DMS53 treated with DMSO at 0.1 percent for 48 hours (cell line): Measurements from ENCODE around the gene TTC28.
"Not testable (repeated sequence)": the region's sequence is repeated elsewhere in the genome, so short reads cannot be mapped to it uniquely, and the experiment has no call there.

Source experiments
- DNase-seq: peaks from one replicate; lab custom pipeline; 2025; ENCODE audit not compliant: unreplicated experiment; lab: John Stamatoyannopoulos, UW

TTC28 gene

GRCh38 chr22:28366856-28367255 is 312.8 kb downstream of the TTC28 start:
- DNase-seq, result peak; percentile 0

- no peak for DNase-seq
These were observed 314.3 kb downstream of the TTC28 start for GRCh38 chr22:28365371-28365770.

DNA sequence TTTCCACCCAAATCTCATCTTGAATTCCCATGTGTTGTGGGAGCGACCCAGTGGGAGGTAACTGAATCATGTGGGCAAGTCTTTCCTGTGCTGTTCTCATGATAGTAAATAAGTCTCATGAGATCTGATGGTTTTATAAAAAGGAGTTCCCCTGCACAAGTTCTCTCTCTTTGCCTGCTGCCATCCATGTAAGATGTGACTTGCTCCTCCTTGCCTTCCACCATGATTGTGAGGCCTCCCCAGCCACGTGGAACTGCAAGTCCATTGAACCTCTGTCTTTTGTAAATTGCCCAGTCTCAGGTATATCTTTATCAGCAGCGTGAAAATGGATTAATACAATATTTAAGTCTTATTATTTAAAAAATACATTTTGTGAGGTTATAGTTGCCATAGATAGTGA is 315.5 kb downstream of the TTC28 start:
- not testable (repeated sequence) for DNase-seq

GRCh38 chr22:28360939-28361338 is 318.7 kb downstream of the TTC28 start:
- no peak for DNase-seq

- no peak for DNase-seq
These were observed 321.3 kb downstream of the TTC28 start for GRCh38 chr22:28358312-28358711.

GRCh38 chr22:28357193-28357592 is 322.4 kb downstream of the TTC28 start:
- DNase-seq, result no peak

DNA sequence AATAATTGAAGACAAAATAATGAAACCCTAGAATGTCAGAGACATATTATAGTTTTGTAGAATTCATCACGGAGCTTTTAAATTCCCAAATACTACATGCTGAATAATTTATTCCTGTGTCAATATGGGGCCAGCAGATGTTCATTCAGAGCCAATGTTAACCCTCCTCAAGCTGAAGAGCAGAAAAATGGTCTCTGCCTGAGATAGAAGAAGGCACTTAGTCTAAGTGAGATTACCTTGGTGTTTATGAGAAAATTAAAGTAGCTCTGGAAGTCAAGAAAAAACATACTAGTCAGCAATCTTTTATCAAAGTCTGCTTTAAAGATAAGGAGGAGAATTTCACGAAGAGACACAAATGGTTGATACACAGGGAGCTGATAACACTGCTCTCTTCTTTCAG is 328.2 kb downstream of the TTC28 start:
- no peak for DNase-seq

GRCh38 chr22:28348613-28349609 is 330.7 kb downstream of the TTC28 start:
- no peak for DNase-seq

- DNase-seq, result no peak
These were observed 333.3 kb downstream of the TTC28 start for GRCh38 chr22:28346308-28346707.

DNA sequence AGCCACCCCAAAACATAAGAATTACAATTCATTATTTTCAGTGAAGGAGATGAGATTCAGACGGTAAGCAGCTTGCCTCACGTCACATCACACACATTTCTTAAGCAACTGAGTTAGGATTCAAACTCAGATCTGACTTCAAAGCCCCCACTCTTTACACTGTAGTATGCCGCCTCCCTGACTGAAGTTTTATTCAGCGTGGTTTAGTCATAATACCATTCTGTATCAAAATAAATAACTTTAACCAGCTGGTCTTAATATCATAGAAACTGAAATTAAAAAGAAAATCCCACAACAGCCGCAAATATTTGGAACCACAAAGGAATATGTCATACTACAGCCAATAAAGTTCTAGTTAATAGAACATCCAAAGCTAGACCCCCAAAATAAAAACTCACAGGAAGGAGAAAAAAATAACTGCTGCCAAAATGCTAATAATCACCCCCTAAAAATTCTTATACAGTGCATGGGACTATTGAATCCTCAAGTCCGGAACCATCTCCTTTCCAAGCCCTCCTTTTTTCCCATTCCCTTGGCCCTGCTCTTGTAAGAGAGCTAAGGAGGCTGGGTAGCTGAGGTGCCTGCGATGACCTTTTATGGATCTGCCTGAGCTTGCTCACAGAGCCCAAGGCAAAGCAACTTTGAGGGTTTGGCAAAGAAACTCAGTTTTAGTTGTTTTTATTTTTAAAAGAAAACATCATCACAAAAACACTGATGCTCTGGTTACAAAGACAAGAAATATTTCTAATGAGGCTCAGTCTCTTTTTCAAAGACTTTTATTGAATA is 334.5 kb downstream of the TTC28 start:
- no peak for DNase-seq

DNA sequence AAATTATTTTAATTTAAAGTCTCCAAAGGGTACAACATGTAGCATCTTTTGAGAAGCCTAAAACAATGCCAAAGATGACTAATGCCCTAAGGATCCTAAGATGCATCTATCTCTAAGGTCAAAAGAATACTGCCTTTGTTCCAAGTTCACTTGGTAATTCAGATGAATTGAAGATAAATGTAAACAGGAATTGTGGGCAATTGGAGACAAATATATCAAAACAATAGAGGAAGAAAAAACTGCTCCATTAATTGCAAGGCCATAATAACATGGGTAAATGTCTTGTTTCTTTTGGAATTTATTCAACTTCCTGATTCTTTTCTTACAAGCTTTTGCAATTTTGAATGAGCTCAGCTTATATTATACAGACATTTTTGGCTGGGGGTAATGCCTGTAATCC is 338.6 kb downstream of the TTC28 start:
- no peak for DNase-seq

- peak; percentile 11 for DNase-seq
These were observed 346.6 kb downstream of the TTC28 start for GRCh38 chr22:28333088-28333487.

- DNase-seq, result no peak
These were observed 347.2 kb downstream of the TTC28 start for GRCh38 chr22:28332410-28332809.

GRCh38 chr22:28331695-28332094 is 347.9 kb downstream of the TTC28 start:
- no peak for DNase-seq

DNA sequence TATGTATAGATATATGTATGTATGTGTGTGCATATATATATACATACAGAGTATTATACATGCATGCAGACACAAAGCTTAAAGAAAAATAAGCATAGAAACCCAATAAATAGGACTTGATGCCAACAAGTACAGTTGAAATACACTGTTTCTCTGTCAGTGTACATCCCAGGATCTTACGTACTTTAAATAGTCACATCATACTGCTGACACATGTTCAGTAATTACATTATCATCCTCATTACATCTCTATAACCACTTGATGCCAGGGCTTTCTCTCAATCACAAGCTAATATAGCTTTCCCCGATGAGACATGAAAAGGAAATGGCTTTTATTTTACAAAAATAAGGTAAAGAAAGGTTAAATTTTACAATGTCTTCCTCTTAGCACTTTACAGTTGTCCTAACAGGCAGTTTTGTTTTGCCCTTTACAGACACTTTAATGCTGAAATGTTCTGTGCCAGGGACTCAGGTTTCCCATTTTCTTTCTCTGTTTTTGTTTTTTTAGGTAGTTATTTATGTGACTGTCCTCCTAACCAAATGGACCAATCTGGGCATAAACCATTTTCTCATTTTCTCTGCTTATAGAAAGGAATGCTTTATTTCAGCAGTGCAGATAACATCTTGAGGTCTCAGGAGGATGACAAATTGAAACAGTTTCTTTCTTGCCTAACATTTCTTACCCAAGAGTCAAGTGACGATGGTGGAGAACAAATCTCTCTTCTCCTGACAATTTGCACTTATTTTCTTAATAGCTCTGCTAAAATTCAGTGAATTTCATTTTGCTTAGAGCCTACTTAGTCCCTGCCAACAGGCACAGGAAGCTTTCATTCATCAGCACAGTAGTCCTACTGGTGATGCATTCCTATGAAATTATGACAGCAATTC is 350.2 kb downstream of the TTC28 start:
- no peak for DNase-seq

DNA sequence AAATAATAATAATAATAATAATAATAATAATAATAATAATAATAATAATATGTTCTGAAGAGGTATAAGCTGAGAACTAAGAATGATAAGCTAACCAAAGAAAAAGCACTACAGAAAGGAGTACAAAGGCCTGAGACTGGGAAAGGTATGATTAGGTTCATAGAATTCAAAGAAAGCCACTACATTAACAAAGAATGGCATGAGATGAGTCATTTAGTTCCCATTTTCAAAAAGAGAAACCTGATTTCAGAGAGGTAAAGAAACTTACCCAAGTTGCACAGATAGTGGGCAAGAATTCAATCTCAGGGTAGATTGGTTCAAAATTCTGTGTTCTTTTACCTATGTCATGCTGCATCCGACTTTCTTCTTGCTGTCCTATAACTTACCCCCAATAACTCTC is 350.9 kb downstream of the TTC28 start:
- DNase-seq, result no peak

DNA sequence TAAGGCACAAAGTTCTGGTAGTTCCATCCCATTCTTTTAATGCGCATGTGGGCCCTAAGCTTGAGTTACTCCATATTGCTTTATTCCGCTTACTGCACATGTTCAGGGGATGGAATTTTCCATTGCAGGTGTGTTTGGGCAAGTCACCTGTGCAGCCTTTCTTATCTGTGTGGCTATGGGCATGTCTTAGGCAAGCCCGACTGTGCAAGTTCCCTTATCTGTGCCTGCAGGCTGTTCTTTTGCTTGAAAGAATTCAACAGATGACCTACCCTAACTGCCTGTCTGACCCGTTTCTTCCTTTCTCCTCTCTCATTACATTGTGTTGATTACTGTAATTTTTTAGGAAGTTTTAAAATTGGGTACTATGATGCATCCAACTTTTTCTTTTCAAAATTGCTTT is 363.6 kb downstream of the TTC28 start:
- DNase-seq, result no peak

- DNase-seq, result no peak
These were observed 364.7 kb downstream of the TTC28 start for GRCh38 chr22:28314959-28315358.

- DNase-seq, result no peak
These were observed 369.3 kb downstream of the TTC28 start for GRCh38 chr22:28310299-28310698.

DNA sequence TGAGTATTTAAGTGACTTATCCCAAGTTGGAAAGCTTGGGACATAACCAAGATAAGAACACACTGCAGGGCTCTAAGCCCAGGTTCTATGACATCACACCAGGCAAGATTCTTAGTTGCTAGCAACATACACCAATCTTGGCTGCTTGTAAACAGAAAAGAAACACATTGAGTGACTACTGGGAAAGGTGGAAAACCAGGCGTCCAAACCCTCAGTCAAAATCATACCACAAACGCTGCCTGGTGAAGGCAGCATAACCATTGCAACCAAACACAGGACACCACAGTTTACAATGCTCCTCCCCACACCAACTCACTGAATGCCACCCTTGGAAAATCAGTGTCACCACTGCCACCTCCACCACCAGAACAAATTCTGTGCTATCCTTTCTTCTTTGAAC is 379.9 kb downstream of the TTC28 start:
- no peak for DNase-seq

DNA sequence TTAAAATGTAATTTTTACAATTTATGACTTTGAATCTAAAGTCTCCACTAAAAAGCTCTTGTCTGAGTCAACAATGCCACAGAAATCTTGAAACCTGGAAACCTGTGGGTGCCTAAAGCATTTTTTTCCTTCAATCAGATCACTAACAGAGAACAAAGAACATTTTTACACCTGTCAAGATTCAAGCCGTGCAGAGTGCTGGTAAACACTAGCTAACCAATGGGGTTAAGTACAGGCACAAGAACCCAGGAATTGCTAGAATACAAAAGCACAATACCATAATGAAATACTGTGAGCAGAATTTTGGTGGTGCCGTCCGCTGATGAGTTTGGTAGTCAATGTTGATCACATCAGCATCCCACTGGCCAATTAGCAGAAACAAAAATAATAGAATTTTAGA is 380.3 kb downstream of the TTC28 start:
- no peak for DNase-seq
